Epithelial cell of proximal tubule (primary cell): ENCODE data around the gene RNF111. TPM values are rescaled to one million over a fixed set of nuclear protein-coding genes. Genes with fewer than 3 reads are reported as not detected.

Source experiments
- DNase-seq: peaks from one replicate; pipeline ENCODE4 v3.0.0-alpha.2; 2011; ENCODE audit warnings: low read depth
- H3K4me3 ChIP-seq: 2 replicates; pipeline ENCODE4 v1.5.1; 2011; ENCODE audit warnings: low read depth, mild to moderate bottlenecking, low read length
- total RNA-seq: library from RNA; depleted of rRNA; stranded (reverse); fragments of >200 nt; gene quantifications from 2 replicates; pipeline ENCODE4 v1.2.3, GENCODE V29; 2015
- TF ChIP-seq, protein P1 (sequence below): conservative IDR thresholded peaks from 2 replicates; pipeline ENCODE4 v1.5.1; 2012; ENCODE audit warnings: low read depth, mild to moderate bottlenecking, low read length

RNF111 gene
- total RNA-seq, 1 donor from 2014 or later = 8.5 TPM

DNA sequence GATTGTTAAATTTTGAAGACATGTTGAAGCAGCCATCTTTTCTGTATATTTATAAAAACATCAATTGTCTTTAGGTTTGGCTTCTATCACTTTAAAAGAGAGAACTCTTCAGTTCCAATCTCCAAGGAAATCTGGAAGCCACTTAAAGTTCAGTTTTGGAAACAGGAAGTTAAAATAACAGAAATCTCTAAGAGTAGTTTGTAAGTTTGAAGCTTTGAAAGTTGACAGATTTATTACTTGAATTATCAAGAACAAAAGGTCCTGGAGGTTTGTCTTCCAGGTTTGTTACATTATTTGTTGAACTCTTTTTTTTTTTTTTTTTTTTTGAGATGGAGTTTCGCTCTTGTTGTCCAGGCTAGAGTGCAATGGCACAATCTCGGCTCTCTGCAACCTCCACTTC lies 30.0 kb downstream of the RNF111 start:
- TF ChIP-seq, protein P1, sequence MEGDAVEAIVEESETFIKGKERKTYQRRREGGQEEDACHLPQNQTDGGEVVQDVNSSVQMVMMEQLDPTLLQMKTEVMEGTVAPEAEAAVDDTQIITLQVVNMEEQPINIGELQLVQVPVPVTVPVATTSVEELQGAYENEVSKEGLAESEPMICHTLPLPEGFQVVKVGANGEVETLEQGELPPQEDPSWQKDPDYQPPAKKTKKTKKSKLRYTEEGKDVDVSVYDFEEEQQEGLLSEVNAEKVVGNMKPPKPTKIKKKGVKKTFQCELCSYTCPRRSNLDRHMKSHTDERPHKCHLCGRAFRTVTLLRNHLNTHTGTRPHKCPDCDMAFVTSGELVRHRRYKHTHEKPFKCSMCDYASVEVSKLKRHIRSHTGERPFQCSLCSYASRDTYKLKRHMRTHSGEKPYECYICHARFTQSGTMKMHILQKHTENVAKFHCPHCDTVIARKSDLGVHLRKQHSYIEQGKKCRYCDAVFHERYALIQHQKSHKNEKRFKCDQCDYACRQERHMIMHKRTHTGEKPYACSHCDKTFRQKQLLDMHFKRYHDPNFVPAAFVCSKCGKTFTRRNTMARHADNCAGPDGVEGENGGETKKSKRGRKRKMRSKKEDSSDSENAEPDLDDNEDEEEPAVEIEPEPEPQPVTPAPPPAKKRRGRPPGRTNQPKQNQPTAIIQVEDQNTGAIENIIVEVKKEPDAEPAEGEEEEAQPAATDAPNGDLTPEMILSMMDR = no peak
- no peak for DNase-seq
- H3K4me3 ChIP-seq = no peak overlapping the region

DNA sequence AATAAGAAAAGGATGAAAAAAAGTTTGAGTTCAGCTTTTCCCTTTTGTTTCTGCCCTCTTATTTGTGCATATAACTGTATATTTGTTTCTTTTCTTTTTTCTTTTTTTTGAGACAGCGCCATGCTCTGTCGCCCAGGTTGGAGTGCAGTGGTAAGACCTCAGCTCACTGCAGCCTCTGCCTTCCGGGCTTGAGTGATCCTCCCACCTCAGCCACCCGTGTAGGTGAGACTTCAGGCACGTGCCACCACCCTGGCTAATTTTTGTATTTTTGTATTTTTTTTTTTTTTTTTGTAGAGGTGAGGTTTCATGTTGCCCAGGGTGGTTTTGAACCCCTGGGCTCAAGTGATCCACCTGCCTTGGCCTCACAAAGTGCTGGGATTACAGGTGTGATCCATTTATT lies 31.4 kb downstream of the RNF111 start:
- no peak for DNase-seq
- TF ChIP-seq, protein P1 = no peak
- no peak overlapping the region for H3K4me3 ChIP-seq

DNA sequence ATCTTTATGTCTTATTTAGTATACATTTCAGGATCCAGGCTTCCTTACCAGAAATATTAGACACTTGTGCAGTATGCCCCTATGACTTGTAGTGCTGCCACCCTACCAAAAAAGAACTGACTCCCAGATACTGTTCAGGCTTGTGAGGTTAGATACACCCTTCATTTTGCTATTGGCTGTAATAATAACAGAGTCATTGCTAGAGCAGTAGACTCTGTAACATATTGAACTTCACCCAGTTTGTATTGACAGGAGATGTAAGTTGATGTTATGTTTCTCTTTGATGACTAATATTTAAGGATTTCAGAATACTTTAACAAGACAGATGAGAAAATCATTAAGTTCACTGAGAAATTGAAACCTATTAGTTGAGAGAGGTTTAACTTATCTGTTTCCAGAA lies 32.9 kb downstream of the RNF111 start:
- DNase-seq = no peak
- H3K4me3 ChIP-seq = no peak overlapping the region
- TF ChIP-seq, protein P1 = no peak

DNA sequence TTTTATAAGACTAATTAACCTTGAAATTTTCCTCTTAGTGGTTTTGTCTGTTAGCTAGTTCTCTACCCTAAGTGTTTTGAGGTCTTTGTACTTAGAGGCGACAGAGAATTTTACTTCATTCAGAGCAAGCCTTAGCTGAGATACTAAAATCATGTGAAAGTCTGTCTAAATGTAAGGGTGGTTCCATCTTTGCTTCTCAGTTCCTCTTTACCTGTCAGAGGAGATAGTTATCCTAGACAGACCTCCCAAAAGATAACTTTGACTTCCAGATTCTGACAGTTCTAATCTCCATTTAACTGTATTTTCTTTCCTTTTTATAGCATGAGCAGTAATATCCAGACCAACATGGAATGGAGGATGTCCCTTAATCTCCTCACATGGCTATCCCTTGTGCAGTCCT lies 34.7 kb downstream of the RNF111 start:
- no peak for DNase-seq
- TF ChIP-seq, protein P1 = no peak
- H3K4me3 ChIP-seq = no peak overlapping the region

DNA sequence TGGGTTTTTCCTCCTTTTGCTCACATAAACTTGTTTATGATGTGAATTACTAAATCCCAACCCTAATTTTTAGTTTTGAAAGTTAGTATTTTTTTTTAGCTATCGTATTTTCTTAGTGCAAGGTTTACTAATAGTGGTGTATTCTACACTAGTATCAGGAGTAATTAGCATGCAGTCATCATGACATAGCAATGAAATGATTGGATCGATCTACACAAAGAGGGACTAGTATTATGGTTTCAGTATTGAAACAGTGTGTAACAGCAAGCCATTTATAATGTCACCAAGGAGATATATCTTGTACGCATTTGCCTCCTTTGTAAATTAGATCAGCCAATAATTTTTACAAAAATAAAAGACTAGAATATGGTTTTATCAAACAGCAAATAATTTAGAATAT lies 38.7 kb downstream of the RNF111 start:
- H3K4me3 ChIP-seq = no peak overlapping the region
- TF ChIP-seq, protein P1 = no peak
- no peak for DNase-seq

DNA sequence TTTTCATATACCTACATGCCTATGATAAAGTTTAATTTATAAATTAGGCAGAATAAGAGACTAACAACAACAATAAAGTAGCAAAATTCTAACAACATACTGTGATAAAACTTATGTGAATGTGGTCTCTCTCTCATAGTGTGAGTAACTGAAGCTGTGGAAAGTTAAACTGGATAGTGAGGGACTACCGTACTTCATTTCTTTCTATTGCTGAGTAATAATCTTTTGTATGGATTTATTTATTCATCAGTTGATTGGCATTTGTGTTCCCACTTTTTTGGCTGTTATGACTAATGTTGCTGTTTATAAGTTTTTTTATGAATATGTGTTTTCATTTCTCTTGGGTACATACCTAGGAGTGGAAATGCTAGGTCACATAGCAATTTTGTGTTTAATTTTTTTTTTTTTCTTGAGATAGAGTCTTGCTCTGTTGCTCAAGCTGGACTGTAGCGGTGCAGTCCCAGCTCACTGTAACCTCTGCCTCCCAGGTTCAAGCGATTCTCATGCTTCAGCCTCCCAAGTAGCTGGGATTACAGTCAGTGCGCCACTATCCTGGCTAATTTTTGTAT lies 41.0 kb downstream of the RNF111 start:
- DNase-seq = no peak
- no peak overlapping the region for H3K4me3 ChIP-seq
- TF ChIP-seq, protein P1 = no peak

DNA sequence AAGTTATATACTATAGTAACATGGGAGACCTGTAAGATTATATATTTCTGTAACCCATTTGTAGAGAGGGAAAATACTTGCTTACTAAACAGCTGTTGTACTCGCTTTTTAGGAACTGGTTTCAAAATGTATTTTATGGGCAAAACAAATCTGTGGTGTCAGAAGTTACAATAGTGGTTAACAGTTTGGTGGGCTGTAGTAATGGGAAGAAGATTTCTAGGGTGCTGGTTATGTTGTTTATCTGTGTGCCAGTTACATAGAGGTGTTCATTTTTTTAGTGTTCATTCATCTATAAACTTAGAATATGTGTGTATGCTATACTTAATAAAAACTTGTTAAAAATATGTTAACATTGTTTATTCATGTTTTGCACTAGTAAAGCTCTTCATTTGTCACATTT lies 42.1 kb downstream of the RNF111 start:
- TF ChIP-seq, protein P1 = no peak
- no peak overlapping the region for H3K4me3 ChIP-seq
- DNase-seq = no peak
